Measurements from ENCODE around the gene CD44. TPM values are rescaled to one million over a fixed set of nuclear protein-coding genes. Genes with fewer than 3 reads are reported as not detected.

The CD44 gene
- total RNA-seq, 1 donor from 2014 or later, result 0.65 TPM

DNA sequence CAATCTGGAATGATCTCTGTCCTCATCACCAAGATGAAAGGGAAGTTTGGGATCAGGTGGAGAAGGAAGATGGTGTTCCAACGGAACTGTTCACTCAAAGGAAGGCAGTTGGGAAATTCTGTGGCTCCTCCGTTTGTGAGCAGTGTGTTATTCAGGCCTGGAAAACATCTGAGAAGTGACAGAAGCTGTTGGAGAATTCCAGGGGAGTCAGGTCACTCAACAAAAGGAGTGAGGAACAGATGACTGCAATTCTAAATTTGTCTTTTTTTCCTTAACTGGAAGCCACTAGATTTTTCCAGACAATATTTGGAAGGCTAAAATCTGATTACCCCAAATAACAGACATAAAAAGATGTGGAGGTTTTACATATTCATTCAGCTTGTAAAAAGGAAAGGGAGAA is 107.8 kb downstream of the CD44 start:
- H3K27me3 Mint-ChIP-seq (ENCODE audit: low read depth), result no peaks in the 10 kb centered on the region
- H3K9me3 Mint-ChIP-seq, result peaks cover 8% of the 10 kb centered on the region
- DNase-seq (ENCODE audit: low read depth, low spot score), result no peak
- no peak overlapping the region for H3K4me3 Mint-ChIP-seq
- H3K36me3 Mint-ChIP-seq (ENCODE audit: low read depth), result no peaks in the 10 kb centered on the region
- H3K4me1 Mint-ChIP-seq, result no peaks in the 10 kb centered on the region
- TF ChIP-seq, protein P1, sequence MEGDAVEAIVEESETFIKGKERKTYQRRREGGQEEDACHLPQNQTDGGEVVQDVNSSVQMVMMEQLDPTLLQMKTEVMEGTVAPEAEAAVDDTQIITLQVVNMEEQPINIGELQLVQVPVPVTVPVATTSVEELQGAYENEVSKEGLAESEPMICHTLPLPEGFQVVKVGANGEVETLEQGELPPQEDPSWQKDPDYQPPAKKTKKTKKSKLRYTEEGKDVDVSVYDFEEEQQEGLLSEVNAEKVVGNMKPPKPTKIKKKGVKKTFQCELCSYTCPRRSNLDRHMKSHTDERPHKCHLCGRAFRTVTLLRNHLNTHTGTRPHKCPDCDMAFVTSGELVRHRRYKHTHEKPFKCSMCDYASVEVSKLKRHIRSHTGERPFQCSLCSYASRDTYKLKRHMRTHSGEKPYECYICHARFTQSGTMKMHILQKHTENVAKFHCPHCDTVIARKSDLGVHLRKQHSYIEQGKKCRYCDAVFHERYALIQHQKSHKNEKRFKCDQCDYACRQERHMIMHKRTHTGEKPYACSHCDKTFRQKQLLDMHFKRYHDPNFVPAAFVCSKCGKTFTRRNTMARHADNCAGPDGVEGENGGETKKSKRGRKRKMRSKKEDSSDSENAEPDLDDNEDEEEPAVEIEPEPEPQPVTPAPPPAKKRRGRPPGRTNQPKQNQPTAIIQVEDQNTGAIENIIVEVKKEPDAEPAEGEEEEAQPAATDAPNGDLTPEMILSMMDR (conservative IDR thresholded peaks at IDR 0.05), result no peak
- H3K27ac Mint-ChIP-seq (ENCODE audit: unreplicated experiment), result no peak overlapping the region

GRCh38 chr11:35247428-35247827 is 108.5 kb downstream of the CD44 start:
- Mint-ChIP-seq H3K27me3 (ENCODE audit: low read depth) (peaks cover 1% of the 10 kb centered on the region), H3K4me1 (no peaks in the 10 kb centered on the region), H3K4me3 (no peak overlapping the region), H3K27ac (ENCODE audit: unreplicated experiment) (no peak overlapping the region), H3K9me3 (peaks cover 8% of the 10 kb centered on the region), H3K36me3 (ENCODE audit: low read depth) (no peaks in the 10 kb centered on the region)
- DNase-seq (ENCODE audit: low read depth, low spot score), result no peak
- TF ChIP-seq, protein P1 (conservative IDR thresholded peaks at IDR 0.05), result no peak

DNA sequence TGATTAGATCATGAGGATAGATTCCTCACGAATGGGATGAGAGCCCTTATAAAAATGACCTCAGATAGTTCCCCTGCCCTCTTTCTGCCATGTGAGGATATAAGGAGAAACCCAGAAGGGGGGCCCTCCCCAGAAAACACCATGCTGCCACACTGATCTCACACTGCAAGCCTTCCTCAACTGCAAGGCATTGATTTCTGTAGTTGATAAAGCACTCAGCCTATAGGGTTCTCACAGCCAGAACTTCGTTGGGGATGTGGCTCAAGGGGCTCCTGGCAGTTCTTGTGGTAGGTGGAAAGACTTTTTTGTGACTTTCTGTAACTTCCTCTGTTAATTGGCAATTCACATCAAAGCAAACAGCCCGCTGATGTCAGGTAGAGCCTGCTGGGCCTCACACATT is 108.9 kb downstream of the CD44 start:
- TF ChIP-seq, protein P1 (conservative IDR thresholded peaks at IDR 0.05), result no peak
- DNase-seq (ENCODE audit: low read depth, low spot score), result no peak
- Mint-ChIP-seq H3K4me1 (no peaks in the 10 kb centered on the region), H3K27me3 (ENCODE audit: low read depth) (peaks cover 3% of the 10 kb centered on the region), H3K27ac (ENCODE audit: unreplicated experiment) (no peak overlapping the region), H3K36me3 (ENCODE audit: low read depth) (no peaks in the 10 kb centered on the region), H3K4me3 (no peak overlapping the region), H3K9me3 (peaks cover 8% of the 10 kb centered on the region)

DNA sequence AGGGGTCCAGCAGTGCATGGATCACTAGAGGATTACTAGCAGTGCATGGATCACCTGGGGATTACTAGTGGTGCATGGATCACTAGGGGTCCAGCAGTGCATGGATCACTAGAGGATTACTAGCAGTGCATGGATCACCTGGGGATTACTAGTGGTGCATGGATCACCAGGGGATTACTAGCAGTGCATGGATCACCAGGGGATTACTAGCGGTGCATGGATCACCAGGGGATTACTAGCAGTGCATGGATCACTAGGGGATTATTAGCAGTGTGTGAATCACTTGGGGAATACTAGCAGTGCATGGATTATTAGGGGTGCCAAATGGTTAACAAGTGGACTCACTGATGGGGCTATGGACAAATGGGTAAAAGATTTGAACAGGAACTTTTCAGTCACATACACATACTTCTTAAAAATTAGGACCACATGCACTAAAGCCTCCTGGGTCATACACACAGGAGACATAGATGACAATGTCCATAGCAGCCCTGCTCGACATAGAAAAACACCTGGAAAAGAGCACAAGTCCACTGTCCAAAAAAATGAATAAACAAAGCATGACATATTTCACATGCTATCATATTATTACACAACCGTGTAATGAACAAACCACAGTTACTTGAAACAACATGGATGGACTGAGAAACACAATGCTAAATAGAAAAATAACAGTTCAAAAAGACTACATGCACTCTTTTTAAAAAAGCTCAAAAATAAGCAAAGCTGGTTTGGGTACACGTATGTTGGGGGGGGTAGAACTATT is 109.8 kb downstream of the CD44 start:
- no peak for DNase-seq (ENCODE audit: low read depth, low spot score)
- Mint-ChIP-seq H3K4me1 (no peaks in the 10 kb centered on the region), H3K27ac (ENCODE audit: unreplicated experiment) (no peak overlapping the region), H3K9me3 (peaks cover 6% of the 10 kb centered on the region), H3K36me3 (ENCODE audit: low read depth) (no peaks in the 10 kb centered on the region), H3K4me3 (no peak overlapping the region), H3K27me3 (ENCODE audit: low read depth) (peaks cover 3% of the 10 kb centered on the region)
- TF ChIP-seq, protein P1 (conservative IDR thresholded peaks at IDR 0.05), result no peak

DNA sequence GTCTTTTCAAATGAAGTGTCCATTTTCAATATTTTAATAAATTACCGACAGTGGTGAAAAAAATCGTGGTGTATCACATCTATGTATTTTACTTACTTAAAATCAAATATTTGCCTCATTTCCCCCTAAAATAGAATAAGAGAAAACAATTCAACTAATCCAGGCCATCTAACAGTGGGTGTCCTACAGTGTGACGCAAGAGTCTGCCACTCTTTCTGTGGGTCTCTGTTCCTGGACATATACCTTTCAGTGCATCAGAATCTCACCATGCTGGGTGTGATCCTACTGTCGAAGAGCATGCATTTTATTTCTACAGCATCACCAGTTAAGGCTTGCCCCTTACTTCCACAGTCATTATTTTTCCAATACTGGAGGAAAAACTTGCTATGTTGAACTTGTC is 111.2 kb downstream of the CD44 start:
- H3K36me3 Mint-ChIP-seq (ENCODE audit: low read depth), result no peaks in the 10 kb centered on the region

More for the DNA sequence above, 111.2 kb downstream of the CD44 start:
- Mint-ChIP-seq H3K27me3 (ENCODE audit: low read depth) (peaks cover 3% of the 10 kb centered on the region), H3K27ac (ENCODE audit: unreplicated experiment) (no peak overlapping the region), H3K4me3 (no peak overlapping the region), H3K9me3 (no peaks in the 10 kb centered on the region), H3K4me1 (no peaks in the 10 kb centered on the region)
- DNase-seq (ENCODE audit: low read depth, low spot score), result no peak
- TF ChIP-seq, protein P1 (conservative IDR thresholded peaks at IDR 0.05), result no peak
